HG02981 (cell line): ENCODE results near the gene RBM43.

ENCODE experiments used
- ATAC-seq: cut with Tn5 transposase; IDR thresholded peaks from one replicate; pipeline ENCODE4 v1.9.1; 2021; ENCODE audit warnings: mild to moderate bottlenecking, moderate library complexity; ENCODE audit not compliant: unreplicated experiment

Gene RBM43

DNA sequence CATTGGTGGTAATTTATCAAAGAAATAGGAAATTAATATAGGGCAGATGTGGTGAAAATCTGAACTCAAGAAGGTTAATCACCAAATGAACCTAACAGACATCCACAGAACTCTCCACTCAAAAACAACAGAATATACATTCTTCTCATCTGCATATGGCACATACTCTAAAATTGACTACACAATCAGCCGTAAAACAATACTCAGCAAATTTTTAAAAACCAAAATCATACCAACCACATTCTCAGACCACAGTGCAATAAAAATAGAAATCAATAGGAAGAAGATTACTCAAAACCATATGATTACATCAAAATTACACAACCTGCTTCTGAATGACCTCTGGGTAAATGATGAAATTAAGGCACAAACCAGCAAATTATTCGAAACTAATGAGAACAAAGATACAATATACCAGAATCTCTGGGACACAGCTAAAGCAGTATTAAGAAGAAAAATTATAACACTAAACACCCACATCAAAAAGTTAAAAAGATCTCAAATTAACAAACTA, 31.0 kb downstream of the RBM43 start:
- no peak for ATAC-seq

DNA sequence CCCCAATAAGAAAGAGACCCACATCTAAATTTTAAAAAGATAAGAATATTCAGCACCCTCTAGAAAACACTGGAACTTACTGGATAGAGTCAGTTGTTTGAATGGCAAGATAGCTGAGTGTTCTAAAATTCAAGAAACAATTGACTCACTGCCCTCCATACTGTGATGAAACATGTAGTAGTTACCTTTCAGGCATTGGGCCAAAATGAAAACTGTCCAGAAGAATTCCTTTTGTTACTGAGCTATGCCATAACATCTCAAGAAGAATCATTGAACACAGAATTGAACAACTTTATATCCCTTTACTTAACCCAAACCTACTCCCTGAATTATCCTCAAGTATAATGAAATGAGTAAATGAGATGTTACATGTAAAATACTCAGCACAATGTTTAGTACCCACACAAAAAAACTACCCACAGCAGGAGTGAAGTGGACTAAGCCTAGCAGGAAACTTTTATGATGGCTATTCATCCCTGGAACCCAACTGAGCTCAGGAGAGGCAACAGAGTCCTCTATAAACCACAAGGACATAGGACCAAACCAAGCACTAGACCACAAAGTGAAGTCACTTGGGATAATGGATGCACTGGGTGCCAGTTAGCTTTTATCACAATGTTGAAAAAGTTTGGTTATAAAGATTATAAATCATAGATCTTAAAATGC, 32.7 kb downstream of the RBM43 start:
- ATAC-seq = no peak

DNA sequence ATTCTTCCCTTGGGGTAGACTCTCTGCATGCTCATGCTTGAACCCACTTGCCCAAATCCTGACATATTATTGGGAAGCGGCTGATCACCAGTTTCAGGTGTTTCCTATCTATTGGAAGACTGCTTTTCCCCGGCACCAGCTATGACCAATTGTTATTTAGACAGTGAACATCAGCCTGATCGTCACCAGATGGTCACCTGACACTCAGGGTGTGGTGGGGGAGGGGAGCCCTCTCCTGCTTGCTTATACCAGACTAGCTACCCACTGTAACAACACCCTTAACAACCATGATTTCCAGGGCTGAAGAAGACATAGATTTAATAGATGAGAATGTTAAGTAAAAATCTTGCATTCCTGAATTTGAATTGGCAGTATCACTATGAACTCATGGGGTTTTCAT, 44.3 kb downstream of the RBM43 start:
- no peak for ATAC-seq

DNA sequence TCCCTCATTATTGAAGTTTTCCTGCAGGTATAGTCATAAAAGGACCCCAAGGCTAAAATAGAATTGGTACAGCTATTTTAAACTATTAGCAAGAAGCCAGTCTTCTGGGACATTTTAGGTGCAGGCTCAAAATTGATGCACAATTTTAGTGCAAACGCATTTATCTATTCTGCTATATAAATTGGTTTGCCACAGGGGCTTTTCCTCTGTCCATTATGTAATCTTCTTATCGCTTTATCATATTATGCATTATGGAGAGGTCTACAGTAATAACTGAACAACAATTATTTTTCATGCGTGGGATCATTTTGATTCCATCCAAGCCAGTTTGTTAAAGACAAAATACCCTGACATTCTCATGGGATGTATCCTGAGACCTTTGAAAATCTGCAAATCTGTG, 54.6 kb downstream of the RBM43 start:
- no peak for ATAC-seq

DNA sequence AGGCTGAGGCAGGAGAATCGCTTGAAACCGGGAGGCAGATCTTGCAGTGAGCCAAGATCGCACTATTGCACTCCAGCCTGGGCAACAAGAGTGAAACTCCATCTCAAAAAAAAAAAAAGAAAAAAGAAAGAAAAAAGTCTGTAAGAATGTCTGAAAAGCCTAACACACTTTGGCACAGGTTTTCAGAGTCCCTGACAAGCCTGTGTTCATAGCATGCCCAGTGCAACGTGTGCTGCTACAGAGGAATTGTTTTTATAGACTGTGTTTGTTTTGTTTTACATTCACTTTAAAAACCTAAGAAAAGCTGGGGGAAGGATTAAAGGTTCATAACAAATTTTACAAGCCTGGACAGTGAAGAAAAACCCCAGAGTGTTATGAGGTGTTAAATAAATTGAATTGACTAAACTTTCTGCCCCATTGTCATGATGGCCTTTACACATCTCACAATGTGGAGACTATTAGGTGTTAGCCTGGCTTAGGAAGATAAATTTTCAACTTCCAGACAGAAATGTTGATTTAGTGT, 55.2 kb downstream of the RBM43 start:
- no peak for ATAC-seq

DNA sequence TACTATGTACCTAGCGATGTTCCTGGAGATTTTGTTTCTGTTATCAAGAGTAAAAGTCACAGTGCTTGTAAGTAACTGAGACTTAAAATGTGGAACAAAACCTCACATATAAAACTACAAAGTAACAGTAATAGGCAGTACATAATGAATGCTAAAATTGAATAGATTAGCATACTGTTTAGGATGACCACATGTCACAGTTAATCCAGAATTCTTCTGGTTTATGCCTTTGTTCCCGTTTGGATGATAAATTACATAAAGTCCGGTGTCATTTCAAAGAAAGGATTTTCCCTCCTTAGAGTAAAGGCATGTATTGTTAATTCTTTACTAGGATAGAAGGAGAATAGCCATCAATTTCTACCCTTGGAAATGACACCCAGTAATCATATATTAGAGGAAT, 56.1 kb downstream of the RBM43 start:
- ATAC-seq = no peak

DNA sequence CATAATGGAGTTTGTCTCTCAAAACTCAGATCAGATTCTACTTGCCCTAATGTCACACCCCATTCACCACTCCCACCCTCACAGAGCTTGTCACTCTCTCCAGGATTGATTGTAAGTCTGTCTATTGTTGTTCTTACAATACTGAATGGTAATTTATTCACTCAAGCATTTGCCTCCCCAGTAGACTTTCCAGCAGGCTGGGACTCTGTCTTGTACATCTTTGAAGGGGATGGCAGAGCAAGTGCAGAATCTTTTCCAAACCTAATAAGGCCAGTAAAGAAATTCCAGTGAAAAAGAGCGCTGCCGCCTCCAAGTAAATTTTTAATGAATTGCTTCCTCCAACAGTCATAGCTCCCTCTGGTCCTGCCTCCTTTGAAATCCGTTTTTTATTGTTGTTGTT, 56.9 kb downstream of the RBM43 start:
- no peak for ATAC-seq

DNA sequence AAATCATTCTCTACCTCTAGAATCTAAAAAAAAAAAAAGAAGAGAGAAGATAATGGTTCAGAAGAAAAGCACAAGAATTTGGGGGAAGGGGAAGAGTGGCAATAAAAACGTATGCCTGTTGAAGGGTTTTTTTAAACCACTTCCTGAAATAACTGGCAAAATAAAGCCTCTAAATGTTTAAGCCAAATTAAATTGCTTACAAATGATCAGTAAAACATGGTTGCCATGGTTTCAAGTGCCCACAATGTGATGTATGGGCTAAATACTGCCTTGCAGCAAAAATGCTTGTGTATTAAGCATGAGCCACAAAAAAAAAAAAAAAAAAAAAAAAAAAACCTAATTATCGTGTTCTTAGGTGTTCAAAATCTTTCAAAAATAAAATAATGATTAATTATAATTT, 60.8 kb downstream of the RBM43 start:
- ATAC-seq = no peak

DNA sequence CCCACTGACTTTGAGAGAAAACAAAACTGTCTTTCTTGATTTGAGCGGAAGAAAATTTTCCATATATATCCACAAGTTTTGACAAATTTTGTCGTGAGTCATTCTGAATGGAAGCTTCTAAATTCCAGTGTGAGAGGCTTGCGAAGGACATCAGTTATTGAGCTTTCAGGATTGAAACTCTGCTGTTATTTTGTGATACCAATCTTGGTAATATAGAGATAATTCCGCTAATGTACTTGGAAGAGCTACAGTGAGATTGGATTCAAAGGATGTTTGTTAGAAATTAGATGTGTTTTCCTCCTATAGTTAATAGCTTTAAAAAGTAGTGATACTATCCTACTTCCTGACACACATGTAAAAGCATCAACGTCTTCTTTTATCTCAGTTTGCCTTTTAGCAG, 61.4 kb downstream of the RBM43 start:
- no peak for ATAC-seq

DNA sequence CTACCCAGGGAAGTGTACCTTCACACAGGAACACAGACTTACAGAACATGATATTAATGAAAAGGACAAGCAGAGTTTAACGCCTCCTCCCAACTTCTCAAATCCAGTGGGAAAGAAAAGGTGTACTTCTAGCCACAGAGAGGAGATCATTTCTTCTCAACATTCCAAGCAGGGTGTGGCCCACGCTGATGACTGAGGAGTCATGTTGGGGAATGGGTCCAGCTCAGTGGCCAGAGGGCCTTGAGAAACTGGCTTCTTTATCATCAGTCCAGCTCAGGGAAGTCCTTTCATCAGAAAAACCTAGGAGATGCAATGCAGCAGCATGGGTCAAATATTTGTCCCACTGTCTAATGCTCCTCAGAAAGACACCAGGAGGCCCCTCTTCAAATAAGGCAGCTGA, 63.0 kb downstream of the RBM43 start:
- no peak for ATAC-seq
